ENCODE data around the gene PRR29.

Gene PRR29

DNA sequence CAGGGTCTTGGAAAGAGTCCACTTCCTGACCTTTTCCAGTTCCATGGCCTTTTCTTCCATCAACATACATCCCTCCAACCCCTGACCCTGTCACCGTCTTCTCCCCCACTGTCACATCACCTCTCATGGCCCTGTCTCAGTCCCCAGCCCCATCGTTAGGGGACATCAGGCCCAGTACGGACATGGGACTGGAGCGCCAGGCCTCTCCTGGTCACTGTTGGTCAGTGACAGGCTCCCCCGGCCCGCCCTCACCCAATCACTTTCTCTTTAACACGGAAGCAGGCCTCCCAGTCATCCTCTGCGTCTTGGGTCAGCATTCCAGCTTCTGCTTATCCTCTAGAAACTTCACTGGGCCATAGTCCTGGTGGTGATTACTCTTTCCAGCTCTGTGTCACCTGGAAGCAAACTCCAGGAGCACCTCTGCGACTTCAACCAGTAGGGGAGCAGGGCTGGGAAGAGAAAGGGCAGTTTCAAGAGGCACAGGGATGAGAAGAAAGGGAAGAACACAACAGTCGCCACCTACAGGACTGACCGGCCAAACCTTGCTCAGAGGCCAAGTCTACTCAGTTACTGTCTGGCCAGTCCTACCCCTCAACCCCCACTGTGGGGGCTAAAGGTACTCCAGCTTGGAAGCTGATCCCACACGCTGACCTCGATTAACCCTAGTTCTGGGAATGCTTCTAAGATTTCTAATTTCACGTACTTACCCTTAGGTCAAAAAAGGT, 38.2 kb downstream of the PRR29 start:
- no peak for ATAC-seq
- no peaks in the 10 kb centered on the region for H3K4me1 Mint-ChIP-seq

GRCh38 chr17:64037180-64037579, 39.0 kb downstream of the PRR29 start:
- Mint-ChIP-seq H3K27me3 (no peaks in the 10 kb centered on the region), H3K9me3 (no peaks in the 10 kb centered on the region), H3K4me1 (no peaks in the 10 kb centered on the region), H3K36me3 (peaks cover 8% of the 10 kb centered on the region), H3K27ac (no peak overlapping the region), H3K4me3 (no peak overlapping the region)
- no peak for ATAC-seq

More for the DNA sequence above, 38.2 kb downstream of the PRR29 start:
- no peak overlapping the region for H3K4me3 Mint-ChIP-seq
- no peak overlapping the region for H3K27ac Mint-ChIP-seq
- no peaks in the 10 kb centered on the region for H3K27me3 Mint-ChIP-seq
- peaks cover under 1% of the 10 kb centered on the region for H3K36me3 Mint-ChIP-seq
- H3K9me3 Mint-ChIP-seq: no peaks in the 10 kb centered on the region

DNA sequence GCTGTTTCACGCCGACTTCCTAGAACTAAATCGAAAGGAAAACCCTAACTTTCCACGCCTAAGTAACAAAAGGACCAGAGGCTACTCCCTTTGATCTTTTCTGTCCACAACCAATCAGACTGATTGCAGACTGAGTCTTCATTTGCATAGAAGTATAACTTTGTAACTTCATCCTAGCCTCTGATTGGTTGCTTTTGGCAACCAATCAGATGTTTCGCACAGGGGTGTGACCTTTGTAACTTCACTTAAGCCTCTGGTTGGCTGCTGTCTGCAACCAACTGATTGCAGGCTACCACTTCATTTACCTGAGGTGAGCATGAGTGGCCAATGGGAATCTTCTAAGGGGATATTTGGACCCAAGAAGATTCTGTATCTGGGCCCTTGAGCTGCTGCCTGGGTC, 39.7 kb downstream of the PRR29 start:
- Mint-ChIP-seq H3K27me3 (no peaks in the 10 kb centered on the region), H3K36me3 (peaks cover 10% of the 10 kb centered on the region), H3K27ac (no peak overlapping the region), H3K4me3 (no peak overlapping the region), H3K9me3 (no peaks in the 10 kb centered on the region), H3K4me1 (no peaks in the 10 kb centered on the region)
- no peak for ATAC-seq

- Mint-ChIP-seq H3K27me3 (no peaks in the 10 kb centered on the region), H3K4me1 (no peaks in the 10 kb centered on the region), H3K36me3 (peaks cover 14% of the 10 kb centered on the region), H3K4me3 (no peak overlapping the region), H3K9me3 (no peaks in the 10 kb centered on the region), H3K27ac (no peak overlapping the region)
- no peak for ATAC-seq
Observed at GRCh38 chr17:64038331-64039105, 40.4 kb downstream of the PRR29 start.

GRCh38 chr17:64039106-64039400, 40.9 kb downstream of the PRR29 start:
- no peaks in the 10 kb centered on the region for H3K4me1 Mint-ChIP-seq
- no peaks in the 10 kb centered on the region for H3K27me3 Mint-ChIP-seq
- no peaks in the 10 kb centered on the region for H3K9me3 Mint-ChIP-seq
- H3K4me3 Mint-ChIP-seq: no peak overlapping the region
- no peak for ATAC-seq
- peaks cover 19% of the 10 kb centered on the region for H3K36me3 Mint-ChIP-seq
- H3K27ac Mint-ChIP-seq: no peak overlapping the region

DNA sequence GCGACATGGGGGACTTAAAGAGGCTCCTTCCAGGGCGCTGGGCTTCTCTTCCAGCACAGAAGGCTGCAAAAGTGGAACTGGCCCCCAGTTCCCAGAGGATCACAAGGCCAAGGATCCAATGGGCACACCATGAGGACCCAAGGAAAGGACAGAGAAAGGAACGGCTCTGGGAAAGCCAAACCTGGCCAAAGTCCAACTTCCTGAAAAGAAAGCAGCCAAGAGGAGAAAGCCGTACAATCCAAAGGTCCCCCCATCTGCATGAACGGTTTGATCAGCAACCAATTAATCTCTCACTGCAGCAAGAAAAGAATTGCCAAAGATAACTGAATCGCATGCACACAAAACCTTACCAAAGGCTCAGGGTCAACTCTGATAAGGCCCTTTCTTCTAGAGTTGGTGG, 42.1 kb downstream of the PRR29 start:
- no peaks in the 10 kb centered on the region for H3K27me3 Mint-ChIP-seq
- ATAC-seq: no peak
- H3K27ac Mint-ChIP-seq: no peak overlapping the region
- peaks cover 31% of the 10 kb centered on the region for H3K36me3 Mint-ChIP-seq
- H3K4me3 Mint-ChIP-seq: no peak overlapping the region
- no peaks in the 10 kb centered on the region for H3K4me1 Mint-ChIP-seq
- no peaks in the 10 kb centered on the region for H3K9me3 Mint-ChIP-seq

DNA sequence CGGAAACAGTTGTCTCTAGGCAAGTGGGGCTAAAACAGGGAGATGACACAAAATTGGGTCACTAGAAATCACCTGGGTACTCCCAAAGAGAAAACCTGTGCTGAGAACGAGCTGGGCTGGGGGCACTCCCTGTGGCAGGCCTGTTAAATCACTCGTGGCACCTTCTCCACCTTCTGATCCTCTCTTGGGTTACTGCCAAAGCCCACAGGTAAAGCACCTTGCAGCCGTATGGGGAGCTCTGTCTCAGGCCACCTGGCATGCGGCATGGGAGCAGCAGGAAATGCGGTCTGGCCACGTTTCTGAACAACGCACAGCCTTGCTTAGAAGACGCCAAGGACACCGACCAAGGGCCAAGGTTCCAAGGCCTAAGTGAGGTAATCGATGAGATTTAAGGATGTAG, 43.8 kb downstream of the PRR29 start:
- H3K4me3 Mint-ChIP-seq: no peak overlapping the region
- peaks cover 46% of the 10 kb centered on the region for H3K36me3 Mint-ChIP-seq
- ATAC-seq: no peak
- H3K27me3 Mint-ChIP-seq: no peaks in the 10 kb centered on the region
- no peaks in the 10 kb centered on the region for H3K9me3 Mint-ChIP-seq
- no peaks in the 10 kb centered on the region for H3K4me1 Mint-ChIP-seq
- no peak overlapping the region for H3K27ac Mint-ChIP-seq

DNA sequence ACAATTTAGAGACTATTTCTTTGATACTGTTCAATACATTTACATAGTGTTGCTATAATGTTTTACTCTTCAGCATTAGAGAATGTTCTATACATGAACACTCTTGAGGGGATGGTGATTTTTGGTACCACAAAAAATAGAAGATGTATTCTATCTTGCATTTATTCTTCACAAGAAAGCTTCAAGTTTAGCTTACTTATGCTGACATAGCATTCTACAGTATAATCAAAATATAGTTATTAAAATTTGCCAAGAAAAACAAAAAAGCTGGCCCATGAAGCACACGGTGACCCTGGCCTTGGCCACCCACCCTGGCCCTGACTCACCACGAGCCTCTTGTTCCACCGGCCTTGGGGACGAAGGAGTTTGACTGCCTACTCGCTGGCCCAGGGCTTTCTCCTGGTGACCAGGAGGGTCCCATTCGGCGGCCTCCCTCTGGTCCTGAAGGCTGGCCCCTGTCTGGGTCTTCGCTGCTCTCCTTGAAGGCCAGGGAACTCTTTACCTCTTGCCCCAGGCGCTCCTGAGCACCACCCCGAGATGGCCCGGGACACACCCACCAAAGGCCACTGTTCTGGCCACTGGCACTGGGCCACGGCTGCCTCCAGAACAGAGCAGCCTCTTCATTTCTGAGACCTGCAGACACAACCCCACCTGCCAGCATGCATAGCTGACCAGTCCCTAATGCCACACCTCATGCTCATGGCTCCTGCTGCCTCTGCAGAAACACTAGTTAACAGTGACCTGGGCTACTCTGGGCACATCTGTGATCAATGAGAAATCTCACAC, 44.7 kb downstream of the PRR29 start:
- peaks cover 48% of the 10 kb centered on the region for H3K36me3 Mint-ChIP-seq
- H3K9me3 Mint-ChIP-seq: no peaks in the 10 kb centered on the region
- no peaks in the 10 kb centered on the region for H3K27me3 Mint-ChIP-seq
- ATAC-seq: no peak
- H3K27ac Mint-ChIP-seq: no peak overlapping the region
- H3K4me3 Mint-ChIP-seq: no peak overlapping the region
- H3K4me1 Mint-ChIP-seq: no peaks in the 10 kb centered on the region

DNA sequence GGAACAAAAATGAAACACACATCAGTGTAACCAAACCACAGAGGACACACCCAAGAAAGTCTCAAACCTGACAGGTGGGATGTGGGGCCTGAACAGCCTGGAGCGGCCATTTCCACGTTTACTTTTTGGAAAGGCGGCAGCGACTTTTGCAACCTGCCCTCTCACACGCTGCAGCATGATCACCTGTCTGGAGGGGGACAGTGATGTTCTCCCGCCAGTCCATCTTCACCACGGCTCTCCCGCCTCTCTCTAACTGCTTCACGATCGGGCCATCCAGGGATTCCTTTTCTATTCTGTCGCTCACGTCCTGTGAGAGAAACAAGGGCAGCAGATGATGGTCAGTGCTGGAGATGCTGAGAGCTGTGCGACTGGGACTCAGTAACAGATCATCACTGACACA, 47.0 kb downstream of the PRR29 start:
- H3K27me3 Mint-ChIP-seq: no peaks in the 10 kb centered on the region
- H3K4me1 Mint-ChIP-seq: no peaks in the 10 kb centered on the region
- H3K27ac Mint-ChIP-seq: no peak overlapping the region
- no peak for ATAC-seq
- H3K36me3 Mint-ChIP-seq: peaks cover 67% of the 10 kb centered on the region
- H3K9me3 Mint-ChIP-seq: no peaks in the 10 kb centered on the region
- no peak overlapping the region for H3K4me3 Mint-ChIP-seq

- no peak for ATAC-seq
- H3K36me3 Mint-ChIP-seq: peaks cover 81% of the 10 kb centered on the region
- no peak overlapping the region for H3K27ac Mint-ChIP-seq
Observed at GRCh38 chr17:64048805-64049204, 50.7 kb downstream of the PRR29 start.

GRCh38 chr17:64051153-64051552, 53.0 kb downstream of the PRR29 start:
- H3K36me3 Mint-ChIP-seq: peaks cover 69% of the 10 kb centered on the region
- H3K4me3 Mint-ChIP-seq: no peak overlapping the region
- no peaks in the 10 kb centered on the region for H3K27me3 Mint-ChIP-seq
- H3K27ac Mint-ChIP-seq: no peak overlapping the region
- H3K9me3 Mint-ChIP-seq: no peaks in the 10 kb centered on the region
- H3K4me1 Mint-ChIP-seq: peaks cover 3% of the 10 kb centered on the region
- no peak for ATAC-seq

More at GRCh38 chr17:64048805-64049204, 50.7 kb downstream of the PRR29 start:
- H3K9me3 Mint-ChIP-seq: no peaks in the 10 kb centered on the region
- no peak overlapping the region for H3K4me3 Mint-ChIP-seq
- no peaks in the 10 kb centered on the region for H3K4me1 Mint-ChIP-seq
- H3K27me3 Mint-ChIP-seq: no peaks in the 10 kb centered on the region

DNA sequence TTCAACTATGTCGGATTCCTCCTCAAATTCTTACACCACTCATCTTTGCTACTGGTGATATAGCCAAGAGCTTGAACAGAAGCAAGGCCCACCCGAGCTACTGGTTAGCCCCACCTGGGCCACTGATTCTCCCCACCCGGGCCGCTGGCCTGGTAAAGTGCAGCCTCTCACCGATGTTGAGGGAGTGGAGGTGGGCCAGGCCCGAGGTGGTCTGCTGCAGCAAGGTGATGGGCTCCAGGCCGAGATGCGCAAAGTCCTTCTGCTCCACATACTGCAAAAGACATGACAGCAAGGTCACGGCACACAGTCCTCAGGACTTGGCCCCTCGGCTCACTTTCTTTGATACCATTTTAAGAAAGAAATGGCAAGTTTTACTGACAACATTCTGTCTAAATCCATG, 55.0 kb downstream of the PRR29 start:
- H3K27ac Mint-ChIP-seq: no peak overlapping the region
- H3K4me1 Mint-ChIP-seq: peaks cover 11% of the 10 kb centered on the region
- H3K27me3 Mint-ChIP-seq: no peaks in the 10 kb centered on the region
- ATAC-seq: no peak
- H3K4me3 Mint-ChIP-seq: no peak overlapping the region
- H3K9me3 Mint-ChIP-seq: no peaks in the 10 kb centered on the region
- H3K36me3 Mint-ChIP-seq: peaks cover 58% of the 10 kb centered on the region
